K562 (cell line): Measurements from ENCODE around the gene ZNF316. TPM values are rescaled to one million over a fixed set of nuclear protein-coding genes. Genes with fewer than 3 reads are reported as not detected.
A peak's percentile ranks its signal among the peaks of the same experiment; 100 is the strongest.

ENCODE experiments used
- AFF1 ChIP-seq, 2 experiments: fragments of 450-650 bp; IDR thresholded peaks; 2 replicates each; pipeline ENCODE4 v1.6.1; 2018; ENCODE audit warnings: mild to moderate bottlenecking in 2 of 2, low read depth in 1 of 2; ENCODE audit not compliant: partially characterized antibody in 2 of 2
- ATF7 ChIP-seq: fragments of 450-650 bp; IDR thresholded peaks from 2 replicates; pipeline ENCODE4 v1.7.1; 2014; ENCODE audit warnings: mild to moderate bottlenecking, moderate library complexity
- CBX3 ChIP-seq, 2 experiments: IDR thresholded peaks; 1 replicate in 1 of 2; 2 replicates in 1 of 2; pipeline ENCODE4 v1.6.1; 2012; ENCODE audit warnings: inconsistent platforms in 2 of 2, low read length in 2 of 2, borderline replicate concordance in 1 of 2, control low read depth in 1 of 2
- EGR1 ChIP-seq: fragments of 450-650 bp; conservative IDR thresholded peaks from 2 replicates; pipeline ENCODE4 v1.6.1; 2017; ENCODE audit warnings: mild to moderate bottlenecking
- GABPB2 ChIP-seq: fragments of 250-450 bp; sonication (Bioruptor Pico); conservative IDR thresholded peaks from 2 replicates; pipeline ENCODE4 v1.5.1; 2021; ENCODE audit warnings: mild to moderate bottlenecking
- JUN ChIP-seq, 2 experiments: sonication (generic) in 1 of 2; formaldehyde crosslinking in 1 of 2; IDR thresholded peaks; 2 replicates each; pipeline versions ENCODE4 v1.6.1 to v1.8.0; 2012 to 2022; ENCODE audit warnings: borderline replicate concordance in 2 of 2, mild to moderate bottlenecking in 2 of 2, improper control_type of control experiment in 1 of 2, low read depth in 1 of 2, low read length in 1 of 2, missing genetic modification reagents in 1 of 2
- NFATC3 ChIP-seq: fragments of 450-650 bp; IDR thresholded peaks from 2 replicates; pipeline ENCODE4 v1.6.1; 2017; ENCODE audit warnings: mild to moderate bottlenecking
- PCBP2 ChIP-seq: fragments of 200-400 bp; formaldehyde crosslinking; IDR thresholded peaks from 2 replicates; pipeline ENCODE4 v1.6.1; 2018; ENCODE audit warnings: low read length, low read depth, mild to moderate bottlenecking, moderate library complexity; ENCODE audit not compliant: poor library complexity, severe bottlenecking
- SFPQ ChIP-seq: fragments of 200-400 bp; formaldehyde crosslinking; IDR thresholded peaks from 2 replicates; pipeline ENCODE4 v1.6.1; 2017; ENCODE audit warnings: mild to moderate bottlenecking, low read depth, low read length, moderate library complexity
- SMAD4 ChIP-seq: fragments of 250-450 bp; sonication (Bioruptor Pico); conservative IDR thresholded peaks from 2 replicates; pipeline ENCODE4 v1.8.0; 2021; ENCODE audit warnings: inconsistent platforms, mild to moderate bottlenecking, moderate library complexity
- SRSF9 ChIP-seq: fragments of 200-400 bp; formaldehyde crosslinking; IDR thresholded peaks from 2 replicates; pipeline ENCODE4 v1.6.1; 2017; ENCODE audit warnings: low read depth, low read length, borderline replicate concordance
- TCF7 ChIP-seq: sonication (generic); IDR thresholded peaks from 2 replicates; pipeline ENCODE4 v1.6.1; 2016; ENCODE audit warnings: antibody characterized with exemption, borderline replicate concordance
- YBX1 ChIP-seq: fragments of 450-650 bp; IDR thresholded peaks from 2 replicates; pipeline ENCODE4 v1.7.1; 2016; ENCODE audit warnings: mild to moderate bottlenecking
- polyA plus RNA-seq, 8 experiments: library from polyadenylated mRNA; depleted of rRNA in 4 of 8; stranded (reverse) in 5 of 8; unstranded in 3 of 8; fragments of >200 nt; fragmentation: Nextera tagmentation in 2 of 8; fragmentation: Illumina TruSeq in 1 of 8; extraction: Ambion mirVana in 2 of 8; extraction: Trizol in 1 of 8; gene quantifications; 2 replicates each; pipeline versions ENCODE4 v1.2.1 to v1.2.3, GENCODE V29; 2011 to 2014; ENCODE audit warnings: inconsistent platforms in 1 of 8, missing spikeins in 1 of 8
- total RNA-seq, 7 experiments: library from RNA; depleted of rRNA in 6 of 7; stranded (reverse); fragments of >200 nt in 6 of 7; fragmentation: Illumina TruSeq in 2 of 7; extraction: Trizol in 2 of 7; gene quantifications; 2 replicates each; pipeline versions ENCODE4 v1.2.1 to v1.2.3, GENCODE V29; 2011 to 2021; ENCODE audit warnings: low replicate concordance in 1 of 7
- TF ChIP-seq, protein P1 (sequence below): fragments of 450-650 bp; IDR thresholded peaks from 2 replicates; pipeline ENCODE4 v1.6.1; 2016; ENCODE audit warnings: missing biosample characterization, missing genetic modification characterization
- TF ChIP-seq, protein P2 (sequence below): fragments of 450-650 bp; formaldehyde crosslinking; IDR thresholded peaks from 2 replicates; pipeline ENCODE4 v1.4.0; 2020; ENCODE audit warnings: mild to moderate bottlenecking, moderate library complexity

ZNF316 gene
- total and polyA plus RNA-seq, 9 of the 15 experiments (the other 6 are each of a cell fraction or from before 2014, with no cell fraction given): 0.10 to 34.0 (median 8.6) TPM

GRCh38 chr7:6637544-6638229, 569 bp downstream of the ZNF316 start (continued):
- no peak for TF ChIP-seq JUN (IDR thresholded peaks at IDR 0.05; ENCODE audit: borderline replicate concordance, low read depth, low read length)
- no peak for TF ChIP-seq JUN (CRISPR knock-in tag; IDR thresholded peaks at IDR 0.05; ENCODE audit: borderline replicate concordance)
- TF ChIP-seq SRSF9: no peak
- no peak; a peak in 1 of 3 replicates for TF ChIP-seq CBX3 (IDR thresholded peaks at IDR 0.05; ENCODE audit: borderline replicate concordance in 1 of 2, low read length in 2 of 2)
- TF ChIP-seq, protein P1, sequence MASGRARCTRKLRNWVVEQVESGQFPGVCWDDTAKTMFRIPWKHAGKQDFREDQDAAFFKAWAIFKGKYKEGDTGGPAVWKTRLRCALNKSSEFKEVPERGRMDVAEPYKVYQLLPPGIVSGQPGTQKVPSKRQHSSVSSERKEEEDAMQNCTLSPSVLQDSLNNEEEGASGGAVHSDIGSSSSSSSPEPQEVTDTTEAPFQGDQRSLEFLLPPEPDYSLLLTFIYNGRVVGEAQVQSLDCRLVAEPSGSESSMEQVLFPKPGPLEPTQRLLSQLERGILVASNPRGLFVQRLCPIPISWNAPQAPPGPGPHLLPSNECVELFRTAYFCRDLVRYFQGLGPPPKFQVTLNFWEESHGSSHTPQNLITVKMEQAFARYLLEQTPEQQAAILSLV (tag): no peak
- TF ChIP-seq NFATC3: no peak
- peak; percentile 77 for TF ChIP-seq SMAD4 (CRISPR knock-in tag)
- no peak for TF ChIP-seq TCF7
- TF ChIP-seq GABPB2: no peak
- TF ChIP-seq YBX1: no peak
- no peak for TF ChIP-seq AFF1 (IDR thresholded peaks at IDR 0.05; ENCODE audit: low read depth in 1 of 2, partially characterized antibody in 2 of 2)
- TF ChIP-seq PCBP2: no peak
- TF ChIP-seq, protein P2, sequence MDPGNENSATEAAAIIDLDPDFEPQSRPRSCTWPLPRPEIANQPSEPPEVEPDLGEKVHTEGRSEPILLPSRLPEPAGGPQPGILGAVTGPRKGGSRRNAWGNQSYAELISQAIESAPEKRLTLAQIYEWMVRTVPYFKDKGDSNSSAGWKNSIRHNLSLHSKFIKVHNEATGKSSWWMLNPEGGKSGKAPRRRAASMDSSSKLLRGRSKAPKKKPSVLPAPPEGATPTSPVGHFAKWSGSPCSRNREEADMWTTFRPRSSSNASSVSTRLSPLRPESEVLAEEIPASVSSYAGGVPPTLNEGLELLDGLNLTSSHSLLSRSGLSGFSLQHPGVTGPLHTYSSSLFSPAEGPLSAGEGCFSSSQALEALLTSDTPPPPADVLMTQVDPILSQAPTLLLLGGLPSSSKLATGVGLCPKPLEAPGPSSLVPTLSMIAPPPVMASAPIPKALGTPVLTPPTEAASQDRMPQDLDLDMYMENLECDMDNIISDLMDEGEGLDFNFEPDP (CRISPR knock-in tag): no peak
- TF ChIP-seq EGR1: peak; percentile 84
- peak; percentile 78 for TF ChIP-seq ATF7
- no peak for TF ChIP-seq SFPQ
